WTC11 (cell line): ENCODE measurements around the gene ANKRD66. TPM values are rescaled to one million over a fixed set of nuclear protein-coding genes. Genes with fewer than 3 reads are reported as not detected.

Experiments
- ATAC-seq: fragments of 200-7000 bp; cut with Tn5 transposase; 2 replicates; pipeline ENCODE4 v1.10.0; 2021; ENCODE audit warnings: mild to moderate bottlenecking, moderate library complexity
- CTCF ChIA-PET: fragments of 300-600 bp; sonication (Branson Sonifier 250); formaldehyde crosslinking; loops from one replicate; lab custom pipeline; 2021; ENCODE audit warnings: antibody characterized with exemption; lab: Charles Lee
- POLR2A ChIA-PET: fragments of 350-600 bp; sonication (Branson Sonifier 250); formaldehyde crosslinking; loops from one replicate; lab custom pipeline; 2021; ENCODE audit warnings: antibody characterized with exemption; lab: Charles Lee
- DNase-seq: peaks from one replicate; pipeline ENCODE4 v3.0.0; 2021; ENCODE audit warnings: low spot score
- H3K27ac Mint-ChIP-seq: 2 replicates; pipeline ENCODE4 v1.8.0; 2021; ENCODE audit warnings: mixed read lengths
- H3K27me3 Mint-ChIP-seq: 2 replicates; pipeline ENCODE4 v1.8.0; 2021; ENCODE audit warnings: low read depth, mild to moderate bottlenecking, moderate library complexity, mixed read lengths
- H3K36me3 Mint-ChIP-seq: 2 replicates; pipeline ENCODE4 v1.8.0; 2021; ENCODE audit warnings: mixed read lengths
- H3K4me1 Mint-ChIP-seq: 2 replicates; pipeline ENCODE4 v1.8.0; 2022; ENCODE audit warnings: mixed read lengths
- H3K4me3 Mint-ChIP-seq: 2 replicates; pipeline ENCODE4 v1.8.0; 2021; ENCODE audit warnings: mild to moderate bottlenecking, moderate library complexity, mixed read lengths
- H3K9me3 Mint-ChIP-seq: 2 replicates; pipeline ENCODE4 v1.8.0; 2021; ENCODE audit warnings: mixed read lengths
- ATF1 ChIP-seq: sonication (generic); formaldehyde crosslinking; IDR thresholded peaks from 2 replicates; pipeline ENCODE4 v1.8.1; 2023; ENCODE audit warnings: mild to moderate bottlenecking, moderate library complexity, missing genetic modification reagents
- PRRX2 ChIP-seq: fragments of 250-450 bp; sonication (Bioruptor Pico); IDR thresholded peaks from 2 replicates; pipeline ENCODE4 v1.8.0; 2021; ENCODE audit warnings: mild to moderate bottlenecking
- total RNA-seq: library from RNA; stranded (reverse); gene quantifications from 3 replicates; pipeline ENCODE4 v1.2.3, GENCODE V29; 2021

The ANKRD66 gene
- total RNA-seq, 1 experiment from 2014 or later: not detected

- Mint-ChIP-seq H3K4me1 (no peaks in the 10 kb centered on the region), H3K9me3 (peaks cover 17% of the 10 kb centered on the region), H3K27ac (no peak overlapping the region), H3K27me3 (no peaks in the 10 kb centered on the region; the same call in 1 of the 2 replicates), H3K36me3 (no peaks in the 10 kb centered on the region), H3K4me3 (no peak overlapping the region)
- DNase-seq: no peak
- CTCF ChIA-PET: no interaction called here
- ATAC-seq: no peak
- POLR2A ChIA-PET: no interaction called here
- TF ChIP-seq ATF1 (CRISPR knock-in tag): no peak
- no peak for TF ChIP-seq PRRX2 (CRISPR knock-in tag)
Observed at GRCh38 chr6:46808806-46809205, 62.1 kb downstream of the ANKRD66 start.

Other genes with a start within 250 kb of the ANKRD66 start
- 1.3 to 1.6 TPM (median 1.6 TPM) in 3 replicates for gene CYP39A1, start 94.1 kb upstream of the ANKRD66 start, total RNA-seq
- gene SLC25A27, start 94.0 kb upstream of the ANKRD66 start, total RNA-seq: 10.9 to 17.1 TPM (median 16.4 TPM) in 3 replicates
- gene TDRD6, start 59.0 kb upstream of the ANKRD66 start, total RNA-seq: 0.04 to 0.07 TPM in 2 of 3 replicates, not detected in the other
- gene PLA2G7, start 11.6 kb upstream of the ANKRD66 start, total RNA-seq: 2.3 to 2.4 TPM (median 2.3 TPM) in 3 replicates
- 0.09 TPM in 1 of 3 replicates, not detected in the others for gene MEP1A, start 46.5 kb downstream of the ANKRD66 start, total RNA-seq
- 0.11 to 0.25 TPM (median 0.24 TPM) in 3 replicates for gene ADGRF5, start 175.0 kb downstream of the ANKRD66 start, total RNA-seq